K562 treated with DMSO at 1 percent for 4 hours (cell line): ENCODE data around the gene KIF20B. TPM values are rescaled to one million over a fixed set of nuclear protein-coding genes. Genes with fewer than 3 reads are reported as not detected.

Source experiments
- total RNA-seq: library from RNA; unstranded; fragments of 300-600 nt; gene quantifications from 2 replicates; pipeline ENCODE4 v1.2.3, GENCODE V29; 2022; ENCODE audit not compliant: insufficient read depth

The KIF20B gene, protein sequence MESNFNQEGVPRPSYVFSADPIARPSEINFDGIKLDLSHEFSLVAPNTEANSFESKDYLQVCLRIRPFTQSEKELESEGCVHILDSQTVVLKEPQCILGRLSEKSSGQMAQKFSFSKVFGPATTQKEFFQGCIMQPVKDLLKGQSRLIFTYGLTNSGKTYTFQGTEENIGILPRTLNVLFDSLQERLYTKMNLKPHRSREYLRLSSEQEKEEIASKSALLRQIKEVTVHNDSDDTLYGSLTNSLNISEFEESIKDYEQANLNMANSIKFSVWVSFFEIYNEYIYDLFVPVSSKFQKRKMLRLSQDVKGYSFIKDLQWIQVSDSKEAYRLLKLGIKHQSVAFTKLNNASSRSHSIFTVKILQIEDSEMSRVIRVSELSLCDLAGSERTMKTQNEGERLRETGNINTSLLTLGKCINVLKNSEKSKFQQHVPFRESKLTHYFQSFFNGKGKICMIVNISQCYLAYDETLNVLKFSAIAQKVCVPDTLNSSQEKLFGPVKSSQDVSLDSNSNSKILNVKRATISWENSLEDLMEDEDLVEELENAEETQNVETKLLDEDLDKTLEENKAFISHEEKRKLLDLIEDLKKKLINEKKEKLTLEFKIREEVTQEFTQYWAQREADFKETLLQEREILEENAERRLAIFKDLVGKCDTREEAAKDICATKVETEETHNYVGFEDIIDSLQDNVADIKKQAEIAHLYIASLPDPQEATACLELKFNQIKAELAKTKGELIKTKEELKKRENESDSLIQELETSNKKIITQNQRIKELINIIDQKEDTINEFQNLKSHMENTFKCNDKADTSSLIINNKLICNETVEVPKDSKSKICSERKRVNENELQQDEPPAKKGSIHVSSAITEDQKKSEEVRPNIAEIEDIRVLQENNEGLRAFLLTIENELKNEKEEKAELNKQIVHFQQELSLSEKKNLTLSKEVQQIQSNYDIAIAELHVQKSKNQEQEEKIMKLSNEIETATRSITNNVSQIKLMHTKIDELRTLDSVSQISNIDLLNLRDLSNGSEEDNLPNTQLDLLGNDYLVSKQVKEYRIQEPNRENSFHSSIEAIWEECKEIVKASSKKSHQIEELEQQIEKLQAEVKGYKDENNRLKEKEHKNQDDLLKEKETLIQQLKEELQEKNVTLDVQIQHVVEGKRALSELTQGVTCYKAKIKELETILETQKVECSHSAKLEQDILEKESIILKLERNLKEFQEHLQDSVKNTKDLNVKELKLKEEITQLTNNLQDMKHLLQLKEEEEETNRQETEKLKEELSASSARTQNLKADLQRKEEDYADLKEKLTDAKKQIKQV (N-terminal part only)
- 9.6 and 9.9 TPM in 2 replicates for total RNA-seq

DNA sequence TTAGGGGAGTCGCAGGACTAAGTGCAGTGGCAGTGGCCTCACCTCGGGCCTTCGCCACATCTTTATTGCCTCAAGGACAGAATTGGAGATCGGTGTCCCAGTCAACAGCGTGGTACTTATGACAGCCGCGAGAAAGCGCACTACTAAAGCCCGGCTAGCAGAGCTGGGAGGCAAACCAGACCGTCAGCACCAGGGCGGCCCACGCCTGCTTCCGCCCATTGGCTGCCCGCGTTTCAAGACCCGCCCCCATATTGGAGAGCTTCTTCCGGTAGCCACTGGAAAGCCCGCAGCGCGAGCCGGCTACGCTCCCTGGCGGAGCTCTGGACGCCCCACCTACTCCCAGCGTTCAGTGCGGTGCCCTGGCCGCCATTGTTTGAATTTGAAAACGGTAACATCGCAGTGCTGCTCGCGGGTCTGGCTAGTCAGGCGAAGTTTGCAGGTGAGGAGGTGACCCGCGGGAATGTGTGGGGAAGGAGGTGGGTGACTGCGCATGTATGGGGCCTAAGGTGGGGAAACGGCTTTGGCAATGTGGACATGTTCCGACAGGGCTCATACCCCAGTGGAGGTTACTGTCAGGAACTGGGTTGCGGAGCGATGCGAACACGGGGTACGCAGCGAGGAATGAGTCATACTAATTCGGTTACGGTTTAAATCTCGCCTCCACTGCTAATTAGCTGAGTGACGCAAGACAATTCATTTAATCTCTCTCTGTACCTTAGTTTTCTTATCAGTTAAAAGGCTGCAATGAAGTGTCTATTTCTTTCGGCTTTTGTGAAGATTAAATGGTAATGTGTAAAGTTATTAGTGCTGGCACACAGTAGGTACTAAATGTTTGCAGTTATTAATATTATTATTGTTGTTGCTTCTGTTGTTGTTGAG is at the start of gene KIF20B:
TSS of gene KIF20B (plus strand) at position 349 of the 879 bp plus-strand sequence. CDS start 3,705 bp downstream, outside the sequence.

Other genes starting within 250 kb of the KIF20B start
- not detected in 2 replicates for gene SLC16A12, start 166.0 kb upstream of the KIF20B start, total RNA-seq
- 2.1 and 4.6 TPM in 2 replicates for gene PANK1, start 56.3 kb upstream of the KIF20B start, total RNA-seq